ENCODE results near the gene SPECC1.

DNA sequence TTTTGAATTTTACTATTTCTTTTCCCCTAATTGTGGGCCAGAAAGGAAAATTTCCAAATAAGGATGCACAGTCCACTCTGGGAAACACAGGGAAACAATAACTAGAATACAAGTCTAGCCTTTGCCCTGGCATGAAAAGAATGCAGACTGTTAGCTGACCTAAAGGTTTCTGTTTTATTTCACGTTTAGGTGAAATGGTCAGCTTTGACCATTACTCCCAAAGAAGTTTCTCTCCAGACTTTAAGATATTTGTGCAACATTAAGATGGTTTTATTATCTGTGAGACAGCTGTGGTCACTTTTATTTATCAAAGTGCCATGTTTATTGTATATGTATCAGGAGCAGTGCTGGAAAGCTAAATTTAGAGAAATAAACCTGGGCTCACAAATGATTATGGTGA, 163.9 kb downstream of the SPECC1 start:
- TF ChIP-seq SUZ12 (IDR thresholded peaks at IDR 0.05; ENCODE audit: extremely low read depth, insufficient read depth, insufficient read length) = no peak
- TF ChIP-seq YY1 (IDR thresholded peaks at IDR 0.05; ENCODE audit: insufficient read depth, insufficient read length) = no peak

Data from NT2/D1 (cell line).